HepG2 (cell line): Measurements from ENCODE around the gene OSBPL5. TPM values are rescaled to one million over a fixed set of nuclear protein-coding genes. Genes with fewer than 3 reads are reported as not detected.

Experiments used
- ATAC-seq: fragments of 200-7000 bp; cut with Tn5 transposase; 3 replicates; pipeline ENCODE4 v1.9.1; 2020; ENCODE audit warnings: mild to moderate bottlenecking, moderate library complexity
- BruUV-seq: library from RNA; stranded (reverse); fragments of 400-500 nt; replicated peaks from 2 replicates; lab custom pipeline; 2021; lab: Mats Ljungman, UMichigan
- CTCF ChIA-PET: fragments of 300-600 bp; formaldehyde crosslinking; extraction: SDS; loops from one replicate; lab custom pipeline; 2021; ENCODE audit warnings: low total read pairs, inconsistent platforms, low intra/inter-chr PET ratio; lab: Yijun Ruan, JAX
- POLR2A ChIA-PET: fragments of 350-600 bp; sonication (Branson Sonifier 250); formaldehyde crosslinking; loops from one replicate; lab custom pipeline; 2020; ENCODE audit warnings: antibody characterized with exemption, inconsistent platforms; lab: Yijun Ruan, JAX
- DNase-seq: peaks from one replicate; pipeline ENCODE4 v3.0.0-alpha.2; 2015; ENCODE audit warnings: low spot score
- FAIRE-seq: peaks from 3 replicates; lab custom pipeline; 2011; peaks lifted over from hg19 to GRCh38; lab: Jason Lieb, UNC
- H2AFZ ChIP-seq: one replicate; pipeline ENCODE4 v1.6.1; 2011; ENCODE audit warnings: low read length, inconsistent platforms
- H3K27ac ChIP-seq: fragments of 300-600 bp; 3 replicates; pipeline ENCODE4 v1.8.0; 2011; ENCODE audit warnings: mixed run types, mild to moderate bottlenecking, mixed read lengths, low read length, inconsistent platforms; ENCODE audit not compliant: insufficient read depth; ENCODE audit errors: extremely low read length
- H3K27me3 ChIP-seq, 2 experiments: fragments of 200-600 bp in 1 of 2; 2 replicates in 1 of 2; 3 replicates in 1 of 2; pipeline versions ENCODE4 v1.6.0 to v1.8.0; 2011; ENCODE audit warnings: low read length in 2 of 2, mild to moderate bottlenecking in 2 of 2, moderate library complexity in 2 of 2, inconsistent platforms in 1 of 2; ENCODE audit not compliant: insufficient read depth in 2 of 2, control insufficient read depth in 1 of 2
- H3K36me3 ChIP-seq, 2 experiments: fragments of 200-600 bp in 1 of 2; replicated peaks in 1 of 2; 2 replicates in 1 of 2; 3 replicates in 1 of 2; pipeline versions ENCODE4 v1.5.1 to v1.8.0; 2011; ENCODE audit warnings: low read length in 2 of 2, inconsistent platforms in 1 of 2; ENCODE audit not compliant: insufficient read depth in 2 of 2, control insufficient read depth in 1 of 2
- H3K4me1 ChIP-seq: 2 replicates; pipeline ENCODE4 v1.5.1; 2012; ENCODE audit warnings: low read length, inconsistent platforms; ENCODE audit not compliant: insufficient read depth
- H3K4me2 ChIP-seq: 2 replicates; pipeline ENCODE4 v1.6.0; 2011; ENCODE audit warnings: low read depth, low read length, inconsistent platforms
- H3K4me3 ChIP-seq, 3 experiments: fragments of 200-600 bp in 1 of 3; sonication (generic), shearing (Covaris generic) in 1 of 3; replicated peaks in 1 of 3; 2 replicates each; pipeline ENCODE4 v1.5.1; 2011 to 2016; ENCODE audit warnings: low read length in 3 of 3, inconsistent platforms in 2 of 3, low read depth in 2 of 3, mild to moderate bottlenecking in 2 of 3, control low read depth in 1 of 3, mixed read lengths in 1 of 3; ENCODE audit not compliant: insufficient read depth in 1 of 3
- H3K79me2 ChIP-seq: one replicate; pipeline ENCODE4 v1.6.1; 2011; ENCODE audit warnings: low read length, inconsistent platforms; ENCODE audit not compliant: insufficient read depth
- H3K9ac ChIP-seq: 2 replicates; pipeline ENCODE4 v1.6.0; 2011; ENCODE audit warnings: mild to moderate bottlenecking, low read depth, low read length, inconsistent platforms; ENCODE audit not compliant: insufficient read depth
- H3K9me3 ChIP-seq: 2 replicates; pipeline ENCODE4 v1.5.1; 2012; ENCODE audit warnings: mild to moderate bottlenecking, low read length
- H4K20me1 ChIP-seq: 2 replicates; pipeline ENCODE4 v1.6.0; 2011; ENCODE audit warnings: inconsistent platforms, mild to moderate bottlenecking, low read length, moderate library complexity; ENCODE audit not compliant: insufficient read depth
- FOXK2 ChIP-seq: fragments of 450-650 bp; IDR thresholded peaks from 2 replicates; pipeline ENCODE4 v1.6.1; 2016
- ZNF407 ChIP-seq: sonication (generic); formaldehyde crosslinking; IDR thresholded peaks from one replicate; pipeline ENCODE4 v1.5.1; 2020; ENCODE audit warnings: mild to moderate bottlenecking, missing genetic modification reagents; ENCODE audit errors: not compliant biosample characterization
- WGBS: methylation state at CpG from one replicate; pipeline ENCODE4 v1.1.6; 2017; ENCODE audit warnings: low lambda C conversion rate; 5-methylcytosine and 5-hydroxymethylcytosine counted together
- in situ Hi-C: cut with HindIII; loops from 2 replicates; pipeline ENCODE4 v1.10.0; 2017; ENCODE audit warnings: low pct_unique_long_range_greater_than_20kb; ENCODE audit not compliant: extremely low pct_ligation_motif_present
- intact Hi-C: fragments of 100-400 bp; cut with micrococcal nuclease; formaldehyde crosslinking; loops from one replicate; pipeline ENCODE4 v1.10.0; 2022; ENCODE audit not compliant: unreplicated experiment
- polyA plus RNA-seq, 8 experiments: library from polyadenylated mRNA; depleted of rRNA in 3 of 8; stranded (reverse) in 7 of 8; unstranded in 1 of 8; fragments of >200 nt; fragmentation: Illumina TruSeq in 4 of 8; extraction: Trizol in 4 of 8; gene quantifications; 2 replicates each; pipeline versions ENCODE4 v1.2.1 to v1.2.3, GENCODE V29; 2011 to 2016; ENCODE audit warnings: low read depth in 4 of 8, missing spikeins in 1 of 8, mixed read lengths in 1 of 8; ENCODE audit not compliant: insufficient read depth in 1 of 8
- total RNA-seq, 5 experiments: library from RNA; depleted of rRNA; stranded (reverse); fragments of >200 nt; fragmentation: Illumina TruSeq; extraction: Trizol; gene quantifications; 2 replicates each; pipeline ENCODE4 v1.2.3, GENCODE V29; 2016; ENCODE audit warnings: low read depth in 1 of 5
- TF ChIP-seq, protein P1 (sequence below): IDR thresholded peaks from 2 replicates; pipeline ENCODE4 v1.6.1; 2016; ENCODE audit warnings: missing compliant biosample characterization, missing genetic modification reagents, borderline replicate concordance

Gene OSBPL5
- total and polyA plus RNA-seq, 2 of the 13 experiments (the other 11 are each of a cell fraction or from before 2014, with no cell fraction given), result not detected

DNA sequence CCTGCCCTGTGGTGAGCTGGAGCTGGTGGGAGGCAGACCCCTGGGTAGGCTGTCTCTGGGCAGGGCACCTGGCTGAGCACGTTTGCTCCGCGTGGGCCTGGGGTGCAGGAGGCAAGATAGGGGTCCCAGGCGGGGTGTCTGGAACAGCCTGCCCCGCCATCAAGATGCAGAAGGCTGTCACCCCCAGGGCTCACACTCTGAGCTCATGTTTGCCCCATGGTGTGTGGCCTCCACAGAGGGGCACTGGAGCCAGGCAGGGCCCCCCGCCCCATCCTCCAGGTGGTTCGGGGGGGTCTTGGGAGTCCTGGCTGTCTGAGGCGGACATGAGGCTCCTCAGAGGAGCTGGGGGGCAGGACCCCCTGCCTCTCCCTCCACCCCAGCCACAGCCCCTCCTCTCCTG lies 79.0 kb downstream of the OSBPL5 start:
- no CpG with 5 or more reads among the region's 8 CpGs for WGBS
- no peaks in the 10 kb centered on the region for H4K20me1 ChIP-seq
- H3K9me3 ChIP-seq, result no peaks in the 10 kb centered on the region
- no peak overlapping the region for H2AFZ ChIP-seq
- no peaks in the 10 kb centered on the region for H3K79me2 ChIP-seq
- FAIRE-seq (no peak), DNase-seq (no peak), ATAC-seq (no peak)
- in situ Hi-C loops (no loop called here), intact Hi-C loops (no loop called here)
- ChIA-PET CTCF (no interaction called here), POLR2A (no interaction called here)
- H3K27me3 ChIP-seq, result peaks cover 4 to 25% of the 10 kb centered on the region in 2 experiments; a peak in 4 of 5 replicates
- H3K9ac ChIP-seq, result no peak overlapping the region
- no peak overlapping the region for H3K27ac ChIP-seq
- no peak for TF ChIP-seq FOXK2
- TF ChIP-seq, protein P1, sequence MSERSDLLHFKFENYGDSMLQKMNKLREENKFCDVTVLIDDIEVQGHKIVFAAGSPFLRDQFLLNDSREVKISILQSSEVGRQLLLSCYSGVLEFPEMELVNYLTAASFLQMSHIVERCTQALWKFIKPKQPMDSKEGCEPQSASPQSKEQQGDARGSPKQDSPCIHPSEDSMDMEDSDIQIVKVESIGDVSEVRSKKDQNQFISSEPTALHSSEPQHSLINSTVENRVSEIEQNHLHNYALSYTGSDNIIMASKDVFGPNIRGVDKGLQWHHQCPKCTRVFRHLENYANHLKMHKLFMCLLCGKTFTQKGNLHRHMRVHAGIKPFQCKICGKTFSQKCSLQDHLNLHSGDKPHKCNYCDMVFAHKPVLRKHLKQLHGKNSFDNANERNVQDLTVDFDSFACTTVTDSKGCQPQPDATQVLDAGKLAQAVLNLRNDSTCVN (CRISPR knock-in tag), result no peak
- TF ChIP-seq ZNF407 (CRISPR knock-in tag), result no peak
- no peak overlapping the region for H3K4me3 ChIP-seq
- no TSS peak for BruUV-seq
- H3K4me1 ChIP-seq, result peaks cover 39% of the 10 kb centered on the region
- no peaks in the 10 kb centered on the region for H3K36me3 ChIP-seq
- H3K4me2 ChIP-seq, result no peak overlapping the region
